HepG2 (cell line): ENCODE data around the gene POU2F1. TPM values are rescaled to one million over a fixed set of nuclear protein-coding genes. Genes with fewer than 3 reads are reported as not detected.
A peak's percentile ranks its signal among the peaks of the same experiment; 100 is the strongest.
"Not testable (repeated sequence)": the region's sequence is repeated elsewhere in the genome, so short reads cannot be mapped to it uniquely, and the experiment has no call there.

Source experiments
- ATAC-seq: fragments of 200-7000 bp; cut with Tn5 transposase; 3 replicates; pipeline ENCODE4 v1.9.1; 2020; ENCODE audit warnings: mild to moderate bottlenecking, moderate library complexity
- BruUV-seq: library from RNA; stranded (reverse); fragments of 400-500 nt; replicated peaks from 2 replicates; lab custom pipeline; 2021; lab: Mats Ljungman, UMichigan
- CTCF ChIA-PET: fragments of 300-600 bp; formaldehyde crosslinking; extraction: SDS; loops from one replicate; lab custom pipeline; 2021; ENCODE audit warnings: low total read pairs, inconsistent platforms, low intra/inter-chr PET ratio; lab: Yijun Ruan, JAX
- POLR2A ChIA-PET: fragments of 350-600 bp; sonication (Branson Sonifier 250); formaldehyde crosslinking; loops from one replicate; lab custom pipeline; 2020; ENCODE audit warnings: antibody characterized with exemption, inconsistent platforms; lab: Yijun Ruan, JAX
- DNase-seq: peaks from one replicate; pipeline ENCODE4 v3.0.0-alpha.2; 2015; ENCODE audit warnings: low spot score
- FAIRE-seq: peaks from 3 replicates; lab custom pipeline; 2011; peaks lifted over from hg19 to GRCh38; lab: Jason Lieb, UNC
- H2AFZ ChIP-seq: one replicate; pipeline ENCODE4 v1.6.1; 2011; ENCODE audit warnings: low read length, inconsistent platforms
- H3K27ac ChIP-seq: fragments of 300-600 bp; 3 replicates; pipeline ENCODE4 v1.8.0; 2011; ENCODE audit warnings: mixed run types, mild to moderate bottlenecking, mixed read lengths, low read length, inconsistent platforms; ENCODE audit not compliant: insufficient read depth; ENCODE audit errors: extremely low read length
- H3K27me3 ChIP-seq, 2 experiments: fragments of 200-600 bp in 1 of 2; 2 replicates in 1 of 2; 3 replicates in 1 of 2; pipeline versions ENCODE4 v1.6.0 to v1.8.0; 2011; ENCODE audit warnings: low read length in 2 of 2, mild to moderate bottlenecking in 2 of 2, moderate library complexity in 2 of 2, inconsistent platforms in 1 of 2; ENCODE audit not compliant: insufficient read depth in 2 of 2, control insufficient read depth in 1 of 2
- H3K36me3 ChIP-seq, 2 experiments: fragments of 200-600 bp in 1 of 2; replicated peaks in 1 of 2; 2 replicates in 1 of 2; 3 replicates in 1 of 2; pipeline versions ENCODE4 v1.5.1 to v1.8.0; 2011; ENCODE audit warnings: low read length in 2 of 2, inconsistent platforms in 1 of 2; ENCODE audit not compliant: insufficient read depth in 2 of 2, control insufficient read depth in 1 of 2
- H3K4me1 ChIP-seq: 2 replicates; pipeline ENCODE4 v1.5.1; 2012; ENCODE audit warnings: low read length, inconsistent platforms; ENCODE audit not compliant: insufficient read depth
- H3K4me2 ChIP-seq: 2 replicates; pipeline ENCODE4 v1.6.0; 2011; ENCODE audit warnings: low read depth, low read length, inconsistent platforms
- H3K4me3 ChIP-seq, 3 experiments: fragments of 200-600 bp in 1 of 3; sonication (generic), shearing (Covaris generic) in 1 of 3; replicated peaks in 1 of 3; 2 replicates each; pipeline ENCODE4 v1.5.1; 2011 to 2016; ENCODE audit warnings: low read length in 3 of 3, inconsistent platforms in 2 of 3, low read depth in 2 of 3, mild to moderate bottlenecking in 2 of 3, control low read depth in 1 of 3, mixed read lengths in 1 of 3; ENCODE audit not compliant: insufficient read depth in 1 of 3
- H3K79me2 ChIP-seq: one replicate; pipeline ENCODE4 v1.6.1; 2011; ENCODE audit warnings: low read length, inconsistent platforms; ENCODE audit not compliant: insufficient read depth
- H3K9ac ChIP-seq: 2 replicates; pipeline ENCODE4 v1.6.0; 2011; ENCODE audit warnings: mild to moderate bottlenecking, low read depth, low read length, inconsistent platforms; ENCODE audit not compliant: insufficient read depth
- H3K9me3 ChIP-seq: 2 replicates; pipeline ENCODE4 v1.5.1; 2012; ENCODE audit warnings: mild to moderate bottlenecking, low read length
- H4K20me1 ChIP-seq: 2 replicates; pipeline ENCODE4 v1.6.0; 2011; ENCODE audit warnings: inconsistent platforms, mild to moderate bottlenecking, low read length, moderate library complexity; ENCODE audit not compliant: insufficient read depth
- ATF6 ChIP-seq: sonication (generic); formaldehyde crosslinking; conservative IDR thresholded peaks from 2 replicates; pipeline ENCODE4 v1.4.0; 2020; ENCODE audit warnings: missing genetic modification reagents
- ATF7 ChIP-seq, 2 experiments: fragments of 450-650 bp in 1 of 2; sonication (generic) in 1 of 2; formaldehyde crosslinking in 1 of 2; IDR thresholded peaks; 2 replicates each; pipeline versions ENCODE4 v1.4.0 to v1.6.1; 2016 to 2020; ENCODE audit warnings: antibody characterized with exemption in 1 of 2, mild to moderate bottlenecking in 1 of 2, missing genetic modification reagents in 1 of 2
- CEBPG ChIP-seq: IDR thresholded peaks from 2 replicates; pipeline ENCODE4 v1.6.1; 2016
- CREB1 ChIP-seq, 2 experiments: fragments of 450-650 bp in 1 of 2; IDR thresholded peaks; 2 replicates each; pipeline ENCODE4 v1.6.1; 2016 to 2017; ENCODE audit warnings: control low read depth in 1 of 2, mild to moderate bottlenecking in 1 of 2, missing compliant biosample characterization in 1 of 2, missing genetic modification characterization in 1 of 2
- MYPOP ChIP-seq: sonication (generic); formaldehyde crosslinking; IDR thresholded peaks from 2 replicates; pipeline ENCODE4 v1.8.1; 2023; ENCODE audit warnings: mild to moderate bottlenecking, moderate library complexity, missing genetic modification reagents
- SATB2 ChIP-seq: sonication (generic); formaldehyde crosslinking; IDR thresholded peaks from 2 replicates; pipeline ENCODE4 v1.5.0; 2020; ENCODE audit warnings: missing genetic modification reagents
- TRAFD1 ChIP-seq: sonication (generic); formaldehyde crosslinking; IDR thresholded peaks from 2 replicates; pipeline ENCODE4 v1.5.1; 2020; ENCODE audit warnings: missing genetic modification reagents, mild to moderate bottlenecking, borderline replicate concordance
- ZMYM4 ChIP-seq: sonication (generic); formaldehyde crosslinking; IDR thresholded peaks from 2 replicates; pipeline ENCODE4 v1.8.1; 2023; ENCODE audit warnings: mild to moderate bottlenecking, missing genetic modification reagents
- ZNF24 ChIP-seq: fragments of 450-650 bp; IDR thresholded peaks from 2 replicates; pipeline ENCODE4 v1.6.1; 2017; ENCODE audit warnings: antibody characterized with exemption, mild to moderate bottlenecking
- ZNF264 ChIP-seq: sonication (generic); formaldehyde crosslinking; IDR thresholded peaks from 2 replicates; pipeline ENCODE4 v1.4.0; 2020; ENCODE audit warnings: missing genetic modification reagents
- ZNF446 ChIP-seq: sonication (generic); formaldehyde crosslinking; IDR thresholded peaks from 2 replicates; pipeline ENCODE4 v1.5.0; 2020; ENCODE audit warnings: mild to moderate bottlenecking, missing genetic modification reagents
- whole genome bisulfite sequencing: methylation state at CpG from one replicate; pipeline ENCODE4 v1.1.6; 2017; ENCODE audit warnings: low lambda C conversion rate; 5-methylcytosine and 5-hydroxymethylcytosine counted together
- in situ Hi-C: cut with HindIII; loops from 2 replicates; pipeline ENCODE4 v1.10.0; 2017; ENCODE audit warnings: low pct_unique_long_range_greater_than_20kb; ENCODE audit not compliant: extremely low pct_ligation_motif_present
- intact Hi-C: fragments of 100-400 bp; cut with micrococcal nuclease; formaldehyde crosslinking; loops from one replicate; pipeline ENCODE4 v1.10.0; 2022; ENCODE audit not compliant: unreplicated experiment
- polyA plus RNA-seq, 8 experiments: library from polyadenylated mRNA; depleted of rRNA in 3 of 8; stranded (reverse) in 7 of 8; unstranded in 1 of 8; fragments of >200 nt; fragmentation: Illumina TruSeq in 4 of 8; extraction: Trizol in 4 of 8; gene quantifications; 2 replicates each; pipeline versions ENCODE4 v1.2.1 to v1.2.3, GENCODE V29; 2011 to 2016; ENCODE audit warnings: low read depth in 4 of 8, missing spikeins in 1 of 8, mixed read lengths in 1 of 8; ENCODE audit not compliant: insufficient read depth in 1 of 8
- total RNA-seq, 5 experiments: library from RNA; depleted of rRNA; stranded (reverse); fragments of >200 nt; fragmentation: Illumina TruSeq; extraction: Trizol; gene quantifications; 2 replicates each; pipeline ENCODE4 v1.2.3, GENCODE V29; 2016; ENCODE audit warnings: low read depth in 1 of 5

The POU2F1 gene
- total and polyA plus RNA-seq, 2 of the 13 experiments (the other 11 are each of a cell fraction or from before 2014, with no cell fraction given): 10.2 to 13.0 TPM

GRCh38 chr1:167223144-167224103 lies 2.7 kb downstream of the POU2F1 start:
- no peak for TF ChIP-seq TRAFD1
- TF ChIP-seq CREB1 (IDR thresholded peaks at IDR 0.05): peak; percentile 35; the same call in 1 of the 2 replicates
- TF ChIP-seq CREB1 (CRISPR knock-in tag; IDR thresholded peaks at IDR 0.05): no peak
- no peak for TF ChIP-seq ZMYM4 (CRISPR knock-in tag)
- peak; percentile 77 for TF ChIP-seq ATF7 (IDR thresholded peaks at IDR 0.05)
- TF ChIP-seq ATF7 (CRISPR knock-in tag; IDR thresholded peaks at IDR 0.05): no peak
- no peak for TF ChIP-seq MYPOP
- TF ChIP-seq ZNF24: no peak
- TF ChIP-seq ZNF264 (CRISPR knock-in tag): no peak
- TF ChIP-seq ZNF446 (CRISPR knock-in tag): no peak
- TF ChIP-seq ATF6 (CRISPR knock-in tag): no peak
- no peak for TF ChIP-seq CEBPG (CRISPR knock-in tag)
- TF ChIP-seq SATB2 (CRISPR knock-in tag): no peak
- Histone ChIP-seq H3K9ac (peak overlapping the region; percentile 19; the same call in 1 of the 2 replicates), H3K4me3 (peak overlapping the region in 2 of 3 experiments; percentile 81; a peak in 3 of 6 replicates), H3K79me2 (peaks cover 63% of the 10 kb centered on the region), H3K27me3 (no peaks in the 10 kb centered on the region), H3K4me2 (peak overlapping the region; percentile 82), H3K4me1 (peaks cover 52% of the 10 kb centered on the region), H3K36me3 (no peaks in the 10 kb centered on the region), H3K9me3 (no peaks in the 10 kb centered on the region), H4K20me1 (no peaks in the 10 kb centered on the region), H2AFZ (no peak overlapping the region), H3K27ac (peak overlapping the region; percentile 96)
- FAIRE-seq (no peak), DNase-seq (no peak), ATAC-seq (no peak)
- in situ Hi-C loops (no loop called here), intact Hi-C loops (loop anchor here (2.0 to 5.0 kb wide), 2 partner anchors 73 to 119 kb away; no protein-coding TSS in a partner anchor)
- BruUV-seq: no TSS peak
- ChIA-PET POLR2A (no interaction called here), CTCF (no interaction called here)
- 82% methylated on average over 10 of the region's 10 CpGs for WGBS

GRCh38 chr1:167224734-167225235 lies 4.1 kb downstream of the POU2F1 start:
- H4K20me1 ChIP-seq, ATAC-seq, FAIRE-seq, H3K9ac ChIP-seq, in situ Hi-C loops, H3K27me3 ChIP-seq, H3K36me3 ChIP-seq, POLR2A ChIA-PET, H3K27ac ChIP-seq, H3K4me2 ChIP-seq, H3K4me3 ChIP-seq, DNase-seq, BruUV-seq, CTCF ChIA-PET, H2AFZ ChIP-seq, H3K9me3 ChIP-seq: not testable (repeated sequence)
- intact Hi-C loops: loop anchor here (5.0 kb wide), 2 partner anchors 118 to 713 kb away; partner anchors contain the start of genes DCAF6 and MPC2
- Histone ChIP-seq H3K4me1 (peaks cover 44% of the 10 kb centered on the region), H3K79me2 (peaks cover 76% of the 10 kb centered on the region)
- over 99% methylated on average over 15 of the region's 15 CpGs for WGBS
